DOHH2 (cell line): ENCODE measurements around the gene CBL.

Experiments
- H3F3A ChIP-seq: fragments of 200-600 bp; sonication (generic), shearing (Covaris generic); 2 replicates; pipeline ENCODE4 v1.6.0; 2016; ENCODE audit warnings: antibody characterized with exemption, mild to moderate bottlenecking; ENCODE audit not compliant: control insufficient read depth, insufficient read depth
- H3K27ac ChIP-seq: fragments of 200-600 bp; sonication (generic); 2 replicates; pipeline ENCODE4 v1.5.1; 2014; ENCODE audit warnings: low read depth, mild to moderate bottlenecking, low read length, moderate library complexity
- H3K27me3 ChIP-seq: fragments of 200-600 bp; sonication (generic); 2 replicates; pipeline ENCODE4 v1.6.1; 2014; ENCODE audit warnings: mild to moderate bottlenecking, low read length, mixed read lengths; ENCODE audit not compliant: control insufficient read depth
- H3K36me3 ChIP-seq: fragments of 200-600 bp; sonication (generic); 2 replicates; pipeline ENCODE4 v1.6.1; 2014; ENCODE audit warnings: mild to moderate bottlenecking, low read length, moderate library complexity, mixed read lengths; ENCODE audit not compliant: control insufficient read depth
- H3K4me1 ChIP-seq: fragments of 200-600 bp; sonication (generic); 2 replicates; pipeline ENCODE4 v1.6.1; 2014; ENCODE audit warnings: mild to moderate bottlenecking, low read length, mixed read lengths; ENCODE audit not compliant: control insufficient read depth
- H3K4me2 ChIP-seq: fragments of 200-600 bp; sonication (generic); 2 replicates; pipeline ENCODE4 v1.6.0; 2014; ENCODE audit warnings: mild to moderate bottlenecking, low read length, moderate library complexity
- H3K4me3 ChIP-seq: fragments of 200-600 bp; sonication (generic); 2 replicates; pipeline ENCODE4 v1.5.1; 2014; ENCODE audit warnings: mild to moderate bottlenecking, low read length, mixed read lengths
- H3K79me2 ChIP-seq: fragments of 200-600 bp; sonication (generic); 2 replicates; pipeline ENCODE4 v1.6.1; 2014; ENCODE audit warnings: mild to moderate bottlenecking, low read length, mixed read lengths; ENCODE audit not compliant: control insufficient read depth
- H3K9me2 ChIP-seq: fragments of 200-600 bp; sonication (generic); replicated peaks from 2 replicates; pipeline ENCODE4 v1.6.1; 2014; ENCODE audit warnings: mild to moderate bottlenecking, low read length, mixed read lengths; ENCODE audit not compliant: control insufficient read depth
- H3K9me3 ChIP-seq: fragments of 200-600 bp; sonication (generic); 2 replicates; pipeline ENCODE4 v1.6.1; 2014; ENCODE audit warnings: antibody characterized with exemption, low read length, mixed read lengths; ENCODE audit not compliant: control insufficient read depth, insufficient read depth
- H4K20me1 ChIP-seq: fragments of 200-600 bp; sonication (generic); 2 replicates; pipeline ENCODE4 v1.6.0; 2014; ENCODE audit warnings: low read depth, mild to moderate bottlenecking, antibody characterized with exemption, low read length, moderate library complexity; ENCODE audit not compliant: control insufficient read depth, insufficient read depth
- EZH2phosphoT487 ChIP-seq: fragments of 200-600 bp; sonication (generic); IDR thresholded peaks from 2 replicates; pipeline ENCODE4 v1.6.1; 2017; ENCODE audit warnings: borderline replicate concordance, mild to moderate bottlenecking, antibody characterized with exemption, low read length, moderate library complexity, mixed read lengths
- TF ChIP-seq, protein P1 (sequence below): fragments of 200-600 bp; sonication (generic); IDR thresholded peaks from one replicate; pipeline ENCODE4 v1.5.1; 2014; ENCODE audit warnings: antibody characterized with exemption, mild to moderate bottlenecking, low read depth, low read length; ENCODE audit not compliant: poor library complexity, severe bottlenecking

CBL gene

GRCh38 chr11:119318240-119319135 lies 112.3 kb downstream of the CBL start:
- Histone ChIP-seq H3K4me1 (peaks cover 85% of the 10 kb centered on the region), H3K27ac (peak overlapping the region; percentile 28), H3K4me3 (peak overlapping the region; percentile 49)

DNA sequence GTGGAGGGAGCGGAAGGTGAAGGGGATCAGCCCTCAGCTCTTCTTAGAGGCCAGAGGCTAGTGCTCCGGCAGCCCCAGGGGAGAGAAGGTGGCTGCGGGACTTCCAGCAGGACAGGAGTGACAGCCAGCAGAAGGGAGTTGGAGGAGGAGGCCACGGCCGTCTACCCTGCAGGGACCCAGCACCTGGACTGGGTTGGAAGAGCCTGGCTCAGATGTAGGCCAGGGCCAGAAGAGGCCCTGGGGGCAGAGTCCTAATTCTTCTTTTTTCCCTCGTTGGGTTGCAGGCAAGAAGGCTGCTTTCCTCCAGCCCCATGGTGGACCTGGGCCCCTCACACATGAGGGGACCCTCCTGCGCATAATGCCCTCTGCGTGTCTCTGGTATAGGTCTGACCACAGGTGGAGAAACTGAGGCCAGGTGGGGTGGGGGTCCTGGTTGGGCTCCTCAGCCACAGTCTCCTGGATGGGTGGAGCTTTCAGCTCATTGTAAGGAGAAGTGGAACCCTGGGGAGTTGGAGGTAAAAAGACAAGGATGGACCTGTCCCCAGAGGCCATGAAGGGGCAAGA lies 113.1 kb downstream of the CBL start:
- Histone ChIP-seq H3K4me3 (peak overlapping the region; percentile 49), H3K36me3 (no peaks in the 10 kb centered on the region), H3K27ac (peak overlapping the region; percentile 28; the same call in 1 of the 2 replicates), H3K9me3 (no peaks in the 10 kb centered on the region), H3K9me2 (no peaks in the 10 kb centered on the region), H3K4me2 (peak overlapping the region; percentile 58), H3F3A (peaks cover 9% of the 10 kb centered on the region), H4K20me1 (no peaks in the 10 kb centered on the region), H3K27me3 (peaks cover 24% of the 10 kb centered on the region), H3K79me2 (no peaks in the 10 kb centered on the region), H3K4me1 (peaks cover 92% of the 10 kb centered on the region)
- TF ChIP-seq EZH2phosphoT487, result no peak
- TF ChIP-seq, protein P1, sequence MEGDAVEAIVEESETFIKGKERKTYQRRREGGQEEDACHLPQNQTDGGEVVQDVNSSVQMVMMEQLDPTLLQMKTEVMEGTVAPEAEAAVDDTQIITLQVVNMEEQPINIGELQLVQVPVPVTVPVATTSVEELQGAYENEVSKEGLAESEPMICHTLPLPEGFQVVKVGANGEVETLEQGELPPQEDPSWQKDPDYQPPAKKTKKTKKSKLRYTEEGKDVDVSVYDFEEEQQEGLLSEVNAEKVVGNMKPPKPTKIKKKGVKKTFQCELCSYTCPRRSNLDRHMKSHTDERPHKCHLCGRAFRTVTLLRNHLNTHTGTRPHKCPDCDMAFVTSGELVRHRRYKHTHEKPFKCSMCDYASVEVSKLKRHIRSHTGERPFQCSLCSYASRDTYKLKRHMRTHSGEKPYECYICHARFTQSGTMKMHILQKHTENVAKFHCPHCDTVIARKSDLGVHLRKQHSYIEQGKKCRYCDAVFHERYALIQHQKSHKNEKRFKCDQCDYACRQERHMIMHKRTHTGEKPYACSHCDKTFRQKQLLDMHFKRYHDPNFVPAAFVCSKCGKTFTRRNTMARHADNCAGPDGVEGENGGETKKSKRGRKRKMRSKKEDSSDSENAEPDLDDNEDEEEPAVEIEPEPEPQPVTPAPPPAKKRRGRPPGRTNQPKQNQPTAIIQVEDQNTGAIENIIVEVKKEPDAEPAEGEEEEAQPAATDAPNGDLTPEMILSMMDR, result no peak

More at GRCh38 chr11:119318240-119319135, 112.3 kb downstream of the CBL start:
- Histone ChIP-seq H3K36me3 (no peaks in the 10 kb centered on the region), H3K4me2 (peak overlapping the region; percentile 58), H4K20me1 (no peaks in the 10 kb centered on the region), H3K9me2 (no peaks in the 10 kb centered on the region), H3K27me3 (peaks cover 24% of the 10 kb centered on the region), H3K79me2 (no peaks in the 10 kb centered on the region), H3F3A (peaks cover 11% of the 10 kb centered on the region), H3K9me3 (no peaks in the 10 kb centered on the region)
- TF ChIP-seq EZH2phosphoT487, result no peak
- TF ChIP-seq, protein P1, result no peak

DNA sequence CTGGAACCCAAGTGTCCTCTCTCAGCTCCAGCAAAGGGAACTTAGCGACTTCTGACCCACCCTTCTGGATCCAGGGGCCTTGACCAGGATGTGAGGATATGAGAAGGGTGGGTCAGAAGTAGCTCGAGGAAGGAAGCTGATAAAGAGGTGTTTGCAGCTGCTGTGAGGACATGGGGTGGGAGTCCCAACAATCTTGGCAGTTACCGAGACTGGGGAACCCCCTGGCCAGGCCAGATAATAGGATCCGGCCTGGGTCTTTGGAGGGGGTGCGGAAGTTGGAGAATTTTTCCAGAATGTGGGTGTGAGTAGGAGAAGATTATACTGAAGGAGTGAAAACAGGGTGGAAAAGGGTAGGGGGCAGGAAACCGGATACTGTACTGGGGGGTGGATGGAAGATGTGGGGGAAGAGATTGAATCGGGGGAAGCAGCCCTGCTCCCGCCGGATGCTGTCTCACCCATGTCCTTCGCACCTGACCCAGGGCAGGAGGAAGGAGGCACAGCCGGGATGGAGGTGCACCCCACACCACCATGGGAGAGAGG lies 113.6 kb downstream of the CBL start:
- H3K9me2 ChIP-seq, result no peaks in the 10 kb centered on the region
- H3K36me3 ChIP-seq, result no peaks in the 10 kb centered on the region
- peaks cover 24% of the 10 kb centered on the region for H3K27me3 ChIP-seq
- H3F3A ChIP-seq, result peaks cover 9% of the 10 kb centered on the region
- no peaks in the 10 kb centered on the region for H4K20me1 ChIP-seq
- H3K9me3 ChIP-seq, result no peaks in the 10 kb centered on the region
- TF ChIP-seq, protein P1, result no peak
- TF ChIP-seq EZH2phosphoT487, result no peak
- H3K4me2 ChIP-seq, result peak overlapping the region; percentile 58
- no peaks in the 10 kb centered on the region for H3K79me2 ChIP-seq
- peaks cover 90% of the 10 kb centered on the region for H3K4me1 ChIP-seq
- H3K4me3 ChIP-seq, result 0 out of 2 replicates have a peak overlapping the region, but pooled peaks have one; percentile 64
- H3K27ac ChIP-seq, result peak overlapping the region; percentile 5; the same call in 1 of the 2 replicates
